IMR-90 (cell line): Measurements from ENCODE around the gene EIF1B. TPM values are rescaled to one million over a fixed set of nuclear protein-coding genes. Genes with fewer than 3 reads are reported as not detected.

Experiments used
- ATAC-seq: fragments of 200-7000 bp; cut with Tn5 transposase; 2 replicates; pipeline ENCODE4 v1.9.1; 2020; ENCODE audit warnings: low read depth, mild to moderate bottlenecking, moderate library complexity
- BruUV-seq: library from RNA; stranded (reverse); fragments of 400-500 nt; replicated peaks from 2 replicates; lab custom pipeline; 2021; lab: Mats Ljungman, UMichigan
- CTCF ChIA-PET: fragments of 300-600 bp; formaldehyde crosslinking; extraction: SDS; loops from one replicate; lab custom pipeline; 2021; ENCODE audit warnings: antibody characterized with exemption; lab: Yijun Ruan, JAX
- POLR2A ChIA-PET: fragments of 300-600 bp; sonication (Branson Sonifier 250); formaldehyde crosslinking; loops from one replicate; lab custom pipeline; 2022; ENCODE audit warnings: antibody characterized with exemption; ENCODE audit not compliant: unreplicated experiment; lab: Charles Lee
- DNase-seq: peaks from one replicate; pipeline ENCODE4 v3.0.0; 2013
- H2AFZ ChIP-seq: replicated peaks from 2 replicates; pipeline ENCODE3; 2013; ENCODE audit warnings: low read length, mild to moderate bottlenecking; ENCODE audit not compliant: poor library complexity
- H2AK5ac ChIP-seq: 2 replicates; pipeline ENCODE4 v1.6.1; 2013; ENCODE audit warnings: low read depth, low read length, inconsistent platforms
- H2AK9ac ChIP-seq: replicated peaks from 2 replicates; pipeline ENCODE3; 2013; ENCODE audit warnings: mild to moderate bottlenecking, low read depth, low read length, moderate library complexity; ENCODE audit not compliant: poor library complexity
- H2BK120ac ChIP-seq: 2 replicates; pipeline ENCODE4 v1.6.1; 2013; ENCODE audit warnings: low read depth, low read length, inconsistent platforms
- H2BK15ac ChIP-seq: 3 replicates; pipeline ENCODE4 v1.6.1; 2013; ENCODE audit warnings: low read depth, low read length, inconsistent platforms
- H2BK20ac ChIP-seq: 2 replicates; pipeline ENCODE4 v1.6.1; 2013; ENCODE audit warnings: low read depth, mild to moderate bottlenecking, inconsistent platforms, low read length, moderate library complexity
- H2BK5ac ChIP-seq: 2 replicates; pipeline ENCODE4 v1.6.1; 2013; ENCODE audit warnings: mild to moderate bottlenecking, low read depth, low read length, inconsistent platforms; ENCODE audit not compliant: poor library complexity, severe bottlenecking
- H3K14ac ChIP-seq: replicated peaks from 2 replicates; pipeline ENCODE4 v1.6.1; 2013; ENCODE audit warnings: low read depth, low read length, inconsistent platforms
- H3K18ac ChIP-seq: 2 replicates; pipeline ENCODE4 v1.6.1; 2013; ENCODE audit warnings: low read depth, low read length, control low read depth
- H3K23ac ChIP-seq: 2 replicates; pipeline ENCODE4 v1.6.1; 2013; ENCODE audit warnings: low read depth, low read length, inconsistent platforms
- H3K27ac ChIP-seq: 2 replicates; pipeline ENCODE4 v1.5.1; 2013; ENCODE audit warnings: mild to moderate bottlenecking, control low read depth, low read length; ENCODE audit not compliant: insufficient read depth
- H3K27me3 ChIP-seq: 2 replicates; pipeline ENCODE4 v1.6.1; 2013; ENCODE audit warnings: low read length; ENCODE audit not compliant: control insufficient read depth, insufficient read depth
- H3K36me3 ChIP-seq: 2 replicates; pipeline ENCODE4 v1.6.1; 2013; ENCODE audit warnings: low read length, mixed read lengths; ENCODE audit not compliant: control insufficient read depth, insufficient read depth
- H3K4ac ChIP-seq: 2 replicates; pipeline ENCODE4 v1.6.1; 2013; ENCODE audit warnings: low read depth, low read length, inconsistent platforms
- H3K4me1 ChIP-seq: 2 replicates; pipeline ENCODE4 v1.6.1; 2013; ENCODE audit warnings: low read length, mixed read lengths; ENCODE audit not compliant: control insufficient read depth, insufficient read depth
- H3K4me2 ChIP-seq: 2 replicates; pipeline ENCODE4 v1.6.1; 2013; ENCODE audit warnings: low read depth, mild to moderate bottlenecking, control low read depth, low read length, moderate library complexity
- H3K4me3 ChIP-seq: 2 replicates; pipeline ENCODE4 v1.5.1; 2013; ENCODE audit warnings: low read depth, mild to moderate bottlenecking, control low read depth, low read length, moderate library complexity; ENCODE audit not compliant: insufficient read depth
- H3K56ac ChIP-seq: 2 replicates; pipeline ENCODE4 v1.6.1; 2013; ENCODE audit warnings: low read length, inconsistent platforms; ENCODE audit not compliant: insufficient read depth; ENCODE audit errors: extremely low read depth
- H3K79me1 ChIP-seq, 2 experiments: 2 replicates each; pipeline ENCODE4 v1.6.1; 2013; ENCODE audit warnings: low read length in 2 of 2, inconsistent platforms in 1 of 2, low read depth in 1 of 2
- H3K9ac ChIP-seq: 2 replicates; pipeline ENCODE4 v1.6.1; 2013; ENCODE audit warnings: low read depth, low read length, control low read depth
- H3K9me1 ChIP-seq: 2 replicates; pipeline ENCODE4 v1.6.1; 2013; ENCODE audit warnings: low read length, inconsistent platforms; ENCODE audit not compliant: insufficient read depth
- H3K9me3 ChIP-seq: 2 replicates; pipeline ENCODE4 v1.6.1; 2013; ENCODE audit warnings: low read length; ENCODE audit not compliant: control insufficient read depth, insufficient read depth
- H4K20me1 ChIP-seq: 2 replicates; pipeline ENCODE4 v1.6.1; 2013; ENCODE audit warnings: low read length, inconsistent platforms; ENCODE audit not compliant: insufficient read depth
- H4K5ac ChIP-seq: 2 replicates; pipeline ENCODE4 v1.6.1; 2013; ENCODE audit warnings: mild to moderate bottlenecking, low read depth, low read length, control low read depth
- H4K8ac ChIP-seq, 2 experiments: 2 replicates each; pipeline ENCODE4 v1.6.1; 2013; ENCODE audit warnings: low read depth in 2 of 2, low read length in 2 of 2, control low read depth in 1 of 2, inconsistent platforms in 1 of 2
- H4K91ac ChIP-seq: 2 replicates; pipeline ENCODE4 v1.6.1; 2013; ENCODE audit warnings: low read depth, low read length, inconsistent platforms; ENCODE audit not compliant: insufficient read depth
- CEBPB ChIP-seq: IDR thresholded peaks from 2 replicates; pipeline ENCODE4 v1.6.1; 2012; ENCODE audit warnings: low read depth, low read length, improper control_type of control experiment
- RCOR1 ChIP-seq: IDR thresholded peaks from 2 replicates; pipeline ENCODE4 v1.6.1; 2012; ENCODE audit warnings: mild to moderate bottlenecking, low read length, improper control_type of control experiment; ENCODE audit not compliant: insufficient replicate concordance
- SMC3 ChIP-seq: fragments of 150-350 bp; IDR thresholded peaks from 2 replicates; pipeline ENCODE4 v1.6.1; 2016; ENCODE audit warnings: low read depth, mild to moderate bottlenecking, antibody characterized with exemption, low read length, moderate library complexity
- WGBS, 2 experiments: methylation state at CpG; one replicate each; pipeline versions ENCODE4 v1.1.5 to v1.1.7; 2013; ENCODE audit warnings: missing lambda C conversion rate in 2 of 2; ENCODE audit not compliant: insufficient read length in 1 of 2; ENCODE audit errors: extremely low coverage in 2 of 2; 5-methylcytosine and 5-hydroxymethylcytosine counted together
- dilution Hi-C: fragments of 300-500 bp; cut with HindIII; formaldehyde crosslinking; loops from one replicate; pipeline ENCODE4 v1.14.3; 2018; ENCODE audit warnings: low sequenced_read_pairs; ENCODE audit not compliant: unreplicated experiment
- in situ Hi-C: fragments of 300-500 bp; cut with MboI; formaldehyde crosslinking; loops from 3 replicates; pipeline ENCODE4 v1.14.3; 2019; ENCODE audit warnings: low sequenced_read_pairs, inconsistent platforms, mixed read lengths
- intact Hi-C: fragments of 100-400 bp; cut with micrococcal nuclease; formaldehyde crosslinking; loops from 2 replicates; pipeline ENCODE4 v1.10.0; 2022
- polyA plus RNA-seq, 3 experiments: library from polyadenylated mRNA; depleted of rRNA; stranded (reverse); fragments of >200 nt; gene quantifications; 2 replicates each; pipeline ENCODE4 v1.2.3, GENCODE V29; 2012; ENCODE audit warnings: low replicate concordance in 1 of 3
- total RNA-seq: library from RNA; depleted of rRNA; stranded (reverse); fragments of >200 nt; gene quantifications from 2 replicates; pipeline ENCODE4 v1.2.3, GENCODE V29; 2012

Gene EIF1B
- total and polyA plus RNA-seq, 2 of the 4 experiments (the other 2 are of a cell fraction) = 11.3 to 25.9 TPM

- H3K9ac ChIP-seq = no peak overlapping the region
- WGBS, 2 experiments = 38% methylated on average over 3 of the region's 4 CpGs; no CpG with 5 or more reads in 1 of the 2 experiments
- H2BK5ac ChIP-seq = no peak overlapping the region
- no peak overlapping the region for H3K14ac ChIP-seq
- CTCF ChIA-PET = interaction anchor here (1.1 kb wide), 1 partner anchor 49 kb away, joined by 3 read pairs; no protein-coding TSS in a partner anchor
- POLR2A ChIA-PET = no interaction called here
- no peaks in the 10 kb centered on the region for H3K4me1 ChIP-seq
- no peaks in the 10 kb centered on the region for H4K20me1 ChIP-seq
- no peak overlapping the region for H4K91ac ChIP-seq
- H2BK120ac ChIP-seq = no peak overlapping the region
- H3K56ac ChIP-seq = no peak overlapping the region
- no peak overlapping the region for H2AFZ ChIP-seq
- dilution Hi-C loops = no loop called here
- H3K4ac ChIP-seq = no peak overlapping the region
- intact Hi-C loops = no loop called here
- H3K79me1 ChIP-seq = no peaks in the 10 kb centered on the region
- no peak overlapping the region for H2BK15ac ChIP-seq
- no peak overlapping the region for H4K5ac ChIP-seq
- no peaks in the 10 kb centered on the region for H3K9me3 ChIP-seq
- BruUV-seq = no TSS peak
- in situ Hi-C loops = no loop called here
- ATAC-seq (no peak), DNase-seq (no peak)
- TF ChIP-seq SMC3 = no peak
- TF ChIP-seq CEBPB = no peak
- TF ChIP-seq RCOR1 = no peak
- no peaks in the 10 kb centered on the region for H3K36me3 ChIP-seq
- H3K4me3 ChIP-seq = no peak overlapping the region
- no peak overlapping the region for H3K4me2 ChIP-seq
- no peak overlapping the region for H3K23ac ChIP-seq
- H3K27me3 ChIP-seq = no peaks in the 10 kb centered on the region
- no peak overlapping the region for H3K27ac ChIP-seq
- H3K9me1 ChIP-seq = no peaks in the 10 kb centered on the region
- no peak overlapping the region for H4K8ac ChIP-seq
- H2AK5ac ChIP-seq = no peak overlapping the region
- no peak overlapping the region for H2BK20ac ChIP-seq
- no peak overlapping the region for H2AK9ac ChIP-seq
- no peak overlapping the region for H3K18ac ChIP-seq
Observed at GRCh38 chr3:40267937-40268724, 41.4 kb upstream of the EIF1B start.
